Adrenal gland (tissue), 5 donors: ENCODE measurements around the gene TBC1D14.

Experiments used
- CTCF ChIP-seq, 6 experiments: fragments of 450-650 bp in 4 of 6; fragments of 200-600 bp in 2 of 6; sonication (generic) in 1 of 6; IDR thresholded peaks; 1 replicate in 5 of 6; 2 replicates in 1 of 6; pipeline versions ENCODE4 v1.5.1 to v1.8.0; 2016 to 2021; ENCODE audit warnings: antibody characterized with exemption in 6 of 6, mild to moderate bottlenecking in 2 of 6, moderate library complexity in 1 of 6
- POLR2A ChIP-seq, 2 donors: fragments of 450-650 bp; IDR thresholded peaks; one replicate each; pipeline ENCODE4 v1.6.1; 2017; ENCODE audit warnings: antibody characterized with exemption in 2 of 2, mild to moderate bottlenecking in 2 of 2, moderate library complexity in 1 of 2
- donor health status: DM: no; HTN: no; CAD: no.

GRCh38 chr4:7051144-7051495 lies 141.5 kb downstream of the TBC1D14 start:
- no peak for TF ChIP-seq CTCF (IDR thresholded peaks at IDR 0.05)
- TF ChIP-seq POLR2A (IDR thresholded peaks at IDR 0.05) = no peak
